Measurements from ENCODE around the gene PCNX2.
"Not testable (repeated sequence)": the region's sequence is repeated elsewhere in the genome, so short reads cannot be mapped to it uniquely, and the experiment has no call there.

Gene PCNX2

DNA sequence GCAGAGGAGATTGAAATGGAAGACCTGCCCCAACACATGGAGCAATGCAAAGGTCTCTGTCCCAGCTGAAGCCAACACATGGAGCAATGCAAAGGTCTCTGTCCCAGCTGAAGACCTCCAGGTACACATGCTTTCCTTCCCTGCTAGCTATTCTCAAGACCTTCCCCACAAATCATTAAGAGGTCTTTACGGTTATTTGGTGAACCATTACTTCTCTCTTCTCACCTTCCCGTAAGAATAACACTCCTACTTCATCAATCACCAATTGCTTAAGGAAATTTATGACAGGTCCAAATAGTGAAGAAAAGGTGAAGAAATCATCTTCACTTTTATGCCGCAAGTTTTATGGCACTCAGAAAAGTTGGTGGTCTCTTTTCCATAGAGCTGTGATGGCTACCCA lies 206.3 kb downstream of the PCNX2 start:
- no peak overlapping the region for H3K27ac ChIP-seq (ENCODE audit: low read length)
- peaks cover 3% of the 10 kb centered on the region; the same call in 1 of the 2 replicates for H3K36me3 ChIP-seq (ENCODE audit: control insufficient read depth, insufficient read depth, low read length)
- H3K27me3 ChIP-seq (ENCODE audit: control insufficient read depth, insufficient read depth, low read length) = no peaks in the 10 kb centered on the region
- no CpG with 5 or more reads among the region's 3 CpGs for WGBS (ENCODE audit: insufficient coverage, insufficient read length)
- no peak for DNase-seq (ENCODE audit: low read depth, low spot score)
- H3K9me3 ChIP-seq (ENCODE audit: control insufficient read depth, insufficient read depth, low read length) = no peaks in the 10 kb centered on the region
- H3K4me3 ChIP-seq (ENCODE audit: low read length) = no peak overlapping the region
- H3K4me1 ChIP-seq (ENCODE audit: control insufficient read depth, insufficient read depth, low read length) = no peaks in the 10 kb centered on the region

DNA sequence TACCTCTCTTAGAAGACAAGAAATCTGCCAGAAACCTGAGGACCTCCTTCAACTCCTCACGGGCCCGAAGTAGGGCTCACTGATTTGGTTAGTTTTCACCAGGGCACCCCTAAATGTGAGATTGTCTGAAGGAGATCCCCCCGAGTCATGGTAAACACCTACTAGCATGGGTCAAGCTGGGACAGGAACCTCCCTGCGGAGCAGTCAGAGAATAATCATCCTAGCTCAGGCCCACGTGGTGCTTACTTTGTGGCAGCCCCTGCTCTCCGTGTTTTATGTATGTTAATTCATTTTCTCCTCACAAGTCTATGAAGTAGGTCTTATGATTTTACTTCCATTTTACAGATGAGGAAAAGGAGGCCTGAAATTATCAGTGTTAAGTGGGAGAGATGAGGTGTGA lies 206.9 kb downstream of the PCNX2 start:
- Histone ChIP-seq H3K36me3 (ENCODE audit: control insufficient read depth, insufficient read depth, low read length) (peaks cover 3% of the 10 kb centered on the region; the same call in 1 of the 2 replicates), H3K4me3 (ENCODE audit: low read length) (no peak overlapping the region), H3K27ac (ENCODE audit: low read length) (no peak overlapping the region), H3K27me3 (ENCODE audit: control insufficient read depth, insufficient read depth, low read length) (no peaks in the 10 kb centered on the region), H3K4me1 (ENCODE audit: control insufficient read depth, insufficient read depth, low read length) (no peaks in the 10 kb centered on the region), H3K9me3 (ENCODE audit: control insufficient read depth, insufficient read depth, low read length) (no peaks in the 10 kb centered on the region)
- DNase-seq (ENCODE audit: low read depth, low spot score) = no peak
- no CpG with 5 or more reads among the region's 6 CpGs for WGBS (ENCODE audit: insufficient coverage, insufficient read length)

- H3K27me3 ChIP-seq (ENCODE audit: control insufficient read depth, insufficient read depth, low read length) = no peaks in the 10 kb centered on the region
- H3K9me3 ChIP-seq (ENCODE audit: control insufficient read depth, insufficient read depth, low read length) = no peaks in the 10 kb centered on the region
- no peak overlapping the region for H3K27ac ChIP-seq (ENCODE audit: low read length)
- no peak overlapping the region; the same call in 1 of the 2 replicates for H3K4me3 ChIP-seq (ENCODE audit: low read length)
- no peak for DNase-seq (ENCODE audit: low read depth, low spot score)
- H3K4me1 ChIP-seq (ENCODE audit: control insufficient read depth, insufficient read depth, low read length) = no peaks in the 10 kb centered on the region
- H3K36me3 ChIP-seq (ENCODE audit: control insufficient read depth, insufficient read depth, low read length) = peaks cover 3% of the 10 kb centered on the region; the same call in 1 of the 2 replicates
- no CpG with 5 or more reads among the region's 11 CpGs for WGBS (ENCODE audit: insufficient coverage, insufficient read length)
Measured at GRCh38 chr1:233086961-233087881, 208.3 kb downstream of the PCNX2 start.

DNA sequence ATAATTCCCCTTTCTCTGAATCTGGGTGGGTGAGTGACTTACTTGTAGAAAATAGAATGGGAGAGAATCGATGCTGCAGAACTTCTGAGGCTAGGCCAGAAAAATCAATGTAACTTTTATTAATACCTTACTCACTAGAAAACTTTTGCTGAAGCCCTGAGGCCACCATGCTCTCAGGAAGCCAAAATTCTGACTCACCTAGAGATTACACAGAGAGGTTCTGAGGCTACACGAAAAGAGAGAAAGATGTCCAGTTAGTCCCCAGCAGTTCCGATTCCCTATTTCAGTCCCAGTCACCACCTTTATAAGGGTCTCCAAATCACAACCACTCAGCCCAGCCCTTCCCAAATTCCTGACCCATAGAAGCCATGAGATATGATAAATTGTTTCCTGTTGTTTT lies 210.0 kb downstream of the PCNX2 start:
- H3K9me3 ChIP-seq (ENCODE audit: control insufficient read depth, insufficient read depth, low read length) = no peaks in the 10 kb centered on the region
- no CpG with 5 or more reads among the region's 3 CpGs for WGBS (ENCODE audit: insufficient coverage, insufficient read length)
- no peaks in the 10 kb centered on the region for H3K27me3 ChIP-seq (ENCODE audit: control insufficient read depth, insufficient read depth, low read length)
- H3K36me3 ChIP-seq (ENCODE audit: control insufficient read depth, insufficient read depth, low read length) = no peaks in the 10 kb centered on the region; the same call in 1 of the 2 replicates
- no peak overlapping the region for H3K27ac ChIP-seq (ENCODE audit: low read length)
- no peaks in the 10 kb centered on the region for H3K4me1 ChIP-seq (ENCODE audit: control insufficient read depth, insufficient read depth, low read length)
- H3K4me3 ChIP-seq (ENCODE audit: low read length) = no peak overlapping the region
- no peak for DNase-seq (ENCODE audit: low read depth, low spot score)

DNA sequence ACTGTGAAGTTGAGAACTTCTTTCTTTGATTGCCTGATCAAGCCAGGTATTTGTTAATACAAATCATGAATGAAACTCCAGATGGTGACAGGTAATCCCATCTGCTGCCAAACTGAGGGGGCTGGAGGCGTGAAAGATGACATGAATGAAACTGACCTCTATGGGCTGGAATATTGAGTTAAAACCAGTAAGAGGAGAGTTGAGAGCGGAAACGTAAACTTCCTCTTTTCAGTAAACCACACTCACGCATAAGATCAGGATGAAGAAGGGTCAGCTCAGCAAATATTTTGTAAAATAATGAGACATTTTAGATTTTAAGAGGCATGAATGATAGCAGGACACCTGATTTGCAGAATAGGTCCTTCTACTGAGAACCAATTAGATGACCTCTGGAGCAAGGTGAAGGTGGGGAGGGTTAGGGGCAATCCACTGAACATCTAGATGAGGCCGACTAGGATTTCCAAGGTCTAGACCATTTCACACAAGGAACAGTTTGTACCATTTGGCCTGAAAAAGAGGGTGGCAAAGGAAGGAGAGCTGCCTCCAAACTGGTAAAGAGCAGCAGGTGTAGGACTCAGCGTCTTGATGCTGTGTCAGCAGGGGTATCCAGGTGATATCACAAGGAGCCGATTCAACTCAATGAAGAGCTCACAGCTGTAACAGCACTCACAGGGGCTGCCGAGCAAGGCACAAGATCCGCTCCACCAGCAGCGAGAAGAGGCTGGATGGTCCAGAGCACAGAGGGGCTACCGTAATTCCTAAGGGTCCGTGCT lies 212.6 kb downstream of the PCNX2 start:
- no peak overlapping the region for H3K4me3 ChIP-seq (ENCODE audit: low read length)
- H3K36me3 ChIP-seq (ENCODE audit: control insufficient read depth, insufficient read depth, low read length) = no peaks in the 10 kb centered on the region; the same call in 1 of the 2 replicates
- H3K27me3 ChIP-seq (ENCODE audit: control insufficient read depth, insufficient read depth, low read length) = no peaks in the 10 kb centered on the region
- H3K27ac ChIP-seq (ENCODE audit: low read length) = no peak overlapping the region
- no peaks in the 10 kb centered on the region for H3K9me3 ChIP-seq (ENCODE audit: control insufficient read depth, insufficient read depth, low read length)
- H3K4me1 ChIP-seq (ENCODE audit: control insufficient read depth, insufficient read depth, low read length) = no peaks in the 10 kb centered on the region
- DNase-seq (ENCODE audit: low read depth, low spot score) = no peak
- no CpG with 5 or more reads among the region's 12 CpGs for WGBS (ENCODE audit: insufficient coverage, insufficient read length)

DNA sequence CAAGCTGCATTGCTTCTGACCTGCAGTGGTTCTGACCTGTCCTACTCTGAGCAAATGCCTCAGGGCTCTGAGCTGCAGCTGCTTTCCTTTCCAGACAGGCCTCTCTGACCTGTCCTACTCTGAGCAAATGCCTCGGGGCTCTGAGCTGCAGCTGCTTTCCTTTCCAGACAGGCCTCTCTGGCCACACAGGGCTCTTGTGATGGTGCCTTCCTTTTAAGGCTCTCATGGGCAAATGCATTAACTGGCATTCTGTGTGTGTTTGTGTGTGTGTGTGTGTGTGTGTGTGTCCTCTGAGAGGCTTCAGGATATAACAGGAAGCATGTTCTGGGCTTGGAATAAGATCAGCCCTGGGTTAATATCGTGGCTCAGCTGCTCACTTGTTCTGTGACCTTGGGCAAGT lies 213.8 kb downstream of the PCNX2 start:
- no CpG with 5 or more reads among the region's 2 CpGs for WGBS (ENCODE audit: insufficient coverage, insufficient read length)
- Histone ChIP-seq H3K9me3 (ENCODE audit: control insufficient read depth, insufficient read depth, low read length) (no peaks in the 10 kb centered on the region), H3K27me3 (ENCODE audit: control insufficient read depth, insufficient read depth, low read length) (no peaks in the 10 kb centered on the region), H3K4me3 (ENCODE audit: low read length) (no peak overlapping the region), H3K36me3 (ENCODE audit: control insufficient read depth, insufficient read depth, low read length) (no peaks in the 10 kb centered on the region; the same call in 1 of the 2 replicates), H3K4me1 (ENCODE audit: control insufficient read depth, insufficient read depth, low read length) (no peaks in the 10 kb centered on the region), H3K27ac (ENCODE audit: low read length) (no peak overlapping the region)
- no peak for DNase-seq (ENCODE audit: low read depth, low spot score)

DNA sequence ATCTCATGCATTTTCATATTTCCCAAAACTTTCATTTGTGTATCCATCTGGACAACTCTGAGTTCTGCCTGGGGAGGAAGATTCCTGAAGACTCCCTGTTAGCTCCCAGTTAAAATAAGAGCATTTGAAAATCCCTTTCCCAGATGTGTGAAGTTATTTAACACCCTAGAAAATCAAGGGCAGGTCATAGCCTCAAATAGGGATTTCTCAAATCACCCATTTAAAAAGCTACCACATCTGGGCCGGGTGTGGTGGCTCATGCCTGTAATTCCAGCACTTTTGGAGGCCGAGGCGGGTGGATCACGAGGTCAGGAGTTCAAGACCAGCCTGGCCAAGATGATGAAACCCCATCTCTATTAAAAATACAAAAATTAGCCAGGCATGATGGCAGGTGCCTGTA lies 214.7 kb downstream of the PCNX2 start:
- not testable (repeated sequence) for H3K36me3 ChIP-seq (ENCODE audit: control insufficient read depth, insufficient read depth, low read length); H3K9me3 ChIP-seq (ENCODE audit: control insufficient read depth, insufficient read depth, low read length); H3K4me3 ChIP-seq (ENCODE audit: low read length); H3K27ac ChIP-seq (ENCODE audit: low read length); H3K27me3 ChIP-seq (ENCODE audit: control insufficient read depth, insufficient read depth, low read length); DNase-seq (ENCODE audit: low read depth, low spot score); H3K4me1 ChIP-seq (ENCODE audit: control insufficient read depth, insufficient read depth, low read length)
- WGBS (ENCODE audit: insufficient coverage, insufficient read length) = no CpG with 5 or more reads among the region's 4 CpGs

- no peaks in the 10 kb centered on the region for H3K9me3 ChIP-seq (ENCODE audit: control insufficient read depth, insufficient read depth, low read length)
- no peaks in the 10 kb centered on the region for H3K27me3 ChIP-seq (ENCODE audit: control insufficient read depth, insufficient read depth, low read length)
- H3K4me3 ChIP-seq (ENCODE audit: low read length) = no peak overlapping the region
- no peak overlapping the region for H3K27ac ChIP-seq (ENCODE audit: low read length)
- WGBS (ENCODE audit: insufficient coverage, insufficient read length) = no CpG with 5 or more reads among the region's 3 CpGs
- H3K4me1 ChIP-seq (ENCODE audit: control insufficient read depth, insufficient read depth, low read length) = no peaks in the 10 kb centered on the region
- H3K36me3 ChIP-seq (ENCODE audit: control insufficient read depth, insufficient read depth, low read length) = no peaks in the 10 kb centered on the region; the same call in 1 of the 2 replicates
- no peak for DNase-seq (ENCODE audit: low read depth, low spot score)
Measured at GRCh38 chr1:233080286-233080685, 215.2 kb downstream of the PCNX2 start.

- Histone ChIP-seq H3K4me3 (ENCODE audit: low read length) (no peak overlapping the region), H3K9me3 (ENCODE audit: control insufficient read depth, insufficient read depth, low read length) (no peaks in the 10 kb centered on the region), H3K27me3 (ENCODE audit: control insufficient read depth, insufficient read depth, low read length) (no peaks in the 10 kb centered on the region), H3K36me3 (ENCODE audit: control insufficient read depth, insufficient read depth, low read length) (no peaks in the 10 kb centered on the region; the same call in 1 of the 2 replicates), H3K27ac (ENCODE audit: low read length) (no peak overlapping the region), H3K4me1 (ENCODE audit: control insufficient read depth, insufficient read depth, low read length) (no peaks in the 10 kb centered on the region)
- no CpG with 5 or more reads among the region's 4 CpGs for WGBS (ENCODE audit: insufficient coverage, insufficient read length)
- DNase-seq (ENCODE audit: low read depth, low spot score) = no peak
Measured at GRCh38 chr1:233079574-233079973, 216.0 kb downstream of the PCNX2 start.

DNA sequence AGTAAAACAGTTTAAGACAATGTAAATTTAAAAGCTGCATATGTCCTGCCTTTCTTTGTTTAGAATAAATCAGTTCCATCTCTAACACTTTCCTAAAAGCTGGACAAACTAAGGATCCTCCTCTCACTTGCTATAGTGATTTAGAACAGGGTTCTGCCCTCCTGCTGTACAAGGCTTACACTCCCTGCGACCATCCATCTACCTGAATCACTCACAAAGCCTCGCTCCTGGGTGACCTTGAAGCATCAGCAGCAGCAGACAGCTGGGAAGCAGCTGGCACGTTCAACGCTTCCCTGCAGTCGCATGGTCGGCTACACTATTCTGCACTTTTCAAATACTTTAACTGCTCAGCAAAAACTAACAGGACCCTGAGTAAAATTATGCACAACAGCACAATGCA lies 217.1 kb downstream of the PCNX2 start:
- no peaks in the 10 kb centered on the region; the same call in 1 of the 2 replicates for H3K36me3 ChIP-seq (ENCODE audit: control insufficient read depth, insufficient read depth, low read length)
- no peak for DNase-seq (ENCODE audit: low read depth, low spot score)
- no peak overlapping the region for H3K27ac ChIP-seq (ENCODE audit: low read length)
- H3K27me3 ChIP-seq (ENCODE audit: control insufficient read depth, insufficient read depth, low read length) = no peaks in the 10 kb centered on the region
- WGBS (ENCODE audit: insufficient coverage, insufficient read length) = no CpG with 5 or more reads among the region's 6 CpGs
- H3K9me3 ChIP-seq (ENCODE audit: control insufficient read depth, insufficient read depth, low read length) = no peaks in the 10 kb centered on the region
- no peak overlapping the region for H3K4me3 ChIP-seq (ENCODE audit: low read length)
- no peaks in the 10 kb centered on the region for H3K4me1 ChIP-seq (ENCODE audit: control insufficient read depth, insufficient read depth, low read length)
